HG02870 (cell line): ENCODE measurements around the gene GPR101.
"Not testable (repeated sequence)": the region's sequence is repeated elsewhere in the genome, so short reads cannot be mapped to it uniquely, and the experiment has no call there.

Experiments used
- ATAC-seq: cut with Tn5 transposase; IDR thresholded peaks from one replicate; pipeline ENCODE4 v1.9.1; 2021; ENCODE audit warnings: mild to moderate bottlenecking, moderate library complexity; ENCODE audit not compliant: unreplicated experiment

The GPR101 gene

GRCh38 chrX:137031039-137031438, 2.8 kb downstream of the GPR101 start:
- ATAC-seq = no peak

GRCh38 chrX:137028699-137029098, 5.1 kb downstream of the GPR101 start:
- no peak for ATAC-seq

- ATAC-seq = no peak
These were observed 7.9 kb downstream of the GPR101 start for GRCh38 chrX:137025930-137026329.

GRCh38 chrX:137000236-137000635, 33.6 kb downstream of the GPR101 start:
- ATAC-seq = not testable (repeated sequence)

GRCh38 chrX:136999024-136999423, 34.8 kb downstream of the GPR101 start:
- no peak for ATAC-seq
